ENCODE measurements around the gene SPRED1. TPM values are rescaled to one million over a fixed set of nuclear protein-coding genes. Genes with fewer than 3 reads are reported as not detected.

SPRED1 gene
- total and polyA plus RNA-seq, 10 of the 15 experiments (the other 5 are each of a cell fraction or from before 2014, with no cell fraction given), result 0.08 to 2.6 (median 0.22) TPM

GRCh38 chr15:38401106-38401505 is 148.5 kb downstream of the SPRED1 start:
- TF ChIP-seq MAX (IDR thresholded peaks at IDR 0.05; ENCODE audit: low read depth, low read length) (no peak), IRF4 (IDR thresholded peaks at IDR 0.05; ENCODE audit: low read depth, low read length) (no peak), ZNF384 (IDR thresholded peaks at IDR 0.05; ENCODE audit: borderline replicate concordance, low read depth, low read length) (no peak), SMARCA5 (IDR thresholded peaks at IDR 0.05) (no peak), MEF2A (IDR thresholded peaks at IDR 0.05; ENCODE audit: insufficient read depth, low read depth, low read length) (no peak), ETV6 (conservative IDR thresholded peaks at IDR 0.05 in 1 of 2, IDR thresholded peaks at IDR 0.05 in 1 of 2; ENCODE audit: borderline replicate concordance in 1 of 2, low read depth in 1 of 2) (no peak), GABPA (IDR thresholded peaks at IDR 0.05; ENCODE audit: low read depth) (no peak)
- Histone ChIP-seq H3K4me3 (no peak overlapping the region), H2AFZ (ENCODE audit: control insufficient read depth, low read depth, low read length) (no peak overlapping the region), H3K27me3 (replicated peaks in 1 of 2; ENCODE audit: control insufficient read depth in 2 of 2, insufficient read depth in 2 of 2, low read length in 1 of 2) (0 out of 4 replicates have a peak, but pooled peaks cover 0 to 2% of the 10 kb centered on the region in 2 experiments), H3K4me1 (ENCODE audit: control insufficient read depth, insufficient read depth, low read length) (no peaks in the 10 kb centered on the region), H3K9me3 (replicated peaks; ENCODE audit: control insufficient read depth, insufficient read depth, low read length) (no peaks in the 10 kb centered on the region), H3K9ac (ENCODE audit: control insufficient read depth, insufficient read depth, low read length) (no peak overlapping the region), H3K4me2 (ENCODE audit: control insufficient read depth, insufficient read depth) (no peak overlapping the region), H3K79me2 (ENCODE audit: control insufficient read depth, insufficient read depth, low read length) (no peaks in the 10 kb centered on the region), H3K36me3 (ENCODE audit: control insufficient read depth in 2 of 2, insufficient read depth in 2 of 2, low read length in 1 of 2) (no peaks in the 10 kb centered on the region), H4K20me1 (ENCODE audit: control insufficient read depth, insufficient read depth) (no peaks in the 10 kb centered on the region), H3K27ac (ENCODE audit: control insufficient read depth, insufficient read depth) (no peak overlapping the region)
- 60% methylated on average over 6 of the region's 6 CpGs for WGBS (ENCODE audit: insufficient coverage, insufficient replicate concordance, low lambda C conversion rate, missing lambda C conversion rate)
- ChIA-PET CTCF (no interaction called here), SMC1A (ENCODE audit: uncharacterized antibody, unreplicated experiment) (interaction anchor here (0.7 to 0.9 kb wide), 2 partner anchors 13 to 14 kb away, joined by 3 read pairs; no protein-coding TSS in a partner anchor), RAD21 (ENCODE audit: unreplicated experiment) (no interaction called here), POLR2A (no interaction called here)
- FAIRE-seq (no peak), DNase-seq (ENCODE audit: low read depth, low spot score) (no peak), ATAC-seq (no peak)
- no TSS peak for BruUV-seq (replicated peaks)
- in situ Hi-C loops (cut with MboI) (no loop called here), intact Hi-C loops (cut with micrococcal nuclease; ENCODE audit: unreplicated experiment) (no loop called here)

- Histone ChIP-seq H3K9ac (ENCODE audit: control insufficient read depth, insufficient read depth, low read length) (no peak overlapping the region), H3K4me3 (no peak overlapping the region), H3K36me3 (ENCODE audit: control insufficient read depth in 2 of 2, insufficient read depth in 2 of 2, low read length in 1 of 2) (no peaks in the 10 kb centered on the region), H2AFZ (ENCODE audit: control insufficient read depth, low read depth, low read length) (no peak overlapping the region), H3K27ac (ENCODE audit: control insufficient read depth, insufficient read depth) (no peak overlapping the region), H3K79me2 (ENCODE audit: control insufficient read depth, insufficient read depth, low read length) (no peaks in the 10 kb centered on the region), H3K27me3 (replicated peaks in 1 of 2; ENCODE audit: control insufficient read depth in 2 of 2, insufficient read depth in 2 of 2, low read length in 1 of 2) (no peaks in the 10 kb centered on the region), H3K4me2 (ENCODE audit: control insufficient read depth, insufficient read depth) (no peak overlapping the region), H3K4me1 (ENCODE audit: control insufficient read depth, insufficient read depth, low read length) (no peaks in the 10 kb centered on the region), H3K9me3 (replicated peaks; ENCODE audit: control insufficient read depth, insufficient read depth, low read length) (no peaks in the 10 kb centered on the region), H4K20me1 (ENCODE audit: control insufficient read depth, insufficient read depth) (no peaks in the 10 kb centered on the region)
- ChIA-PET CTCF (no interaction called here), SMC1A (ENCODE audit: uncharacterized antibody, unreplicated experiment) (interaction anchor here (0.7 to 0.9 kb wide), 2 partner anchors 13 to 15 kb away, joined by 3 read pairs; no protein-coding TSS in a partner anchor), RAD21 (ENCODE audit: unreplicated experiment) (no interaction called here), POLR2A (no interaction called here)
- no peak for DNase-seq (ENCODE audit: low read depth, low spot score)
- no TSS peak for BruUV-seq (replicated peaks)
- in situ Hi-C loops (cut with MboI) (no loop called here), intact Hi-C loops (cut with micrococcal nuclease; ENCODE audit: unreplicated experiment) (no loop called here)
- FAIRE-seq, result no peak
- no peak for ATAC-seq
- 51% methylated on average over 5 of the region's 5 CpGs for WGBS (ENCODE audit: insufficient coverage, insufficient replicate concordance, low lambda C conversion rate, missing lambda C conversion rate)
- no peak for TF ChIP-seq NFYB (IDR thresholded peaks at IDR 0.05; ENCODE audit: insufficient read depth, low read depth, low read length)
These were observed 149.1 kb downstream of the SPRED1 start for GRCh38 chr15:38401701-38402100.
